Activated T-helper 17 cell treated with anti-CD3 and anti-CD28 coated beads, Interleukin-2, amount 50 U/mL, for 72 hours (primary cell): ENCODE results near the gene ARHGAP6. TPM values are rescaled to one million over a fixed set of nuclear protein-coding genes. Genes with fewer than 3 reads are reported as not detected.

Source experiments
- total RNA-seq, 2 donors: library from RNA; stranded (reverse); gene quantifications; one replicate each; pipeline ENCODE4 v1.2.3, GENCODE V29; 2022

The ARHGAP6 gene
- total RNA-seq, 2 donors from 2014 or later, result not detected

Other genes starting within 250 kb of the ARHGAP6 start
- gene MSL3, start 92.3 kb upstream of the ARHGAP6 start, total RNA-seq, result 10 to 100 TPM; 36.4 to 45.0 TPM